Smooth muscle cell (in vitro differentiated cells): ENCODE results near the gene PIWIL4. TPM values are rescaled to one million over a fixed set of nuclear protein-coding genes. Genes with fewer than 3 reads are reported as not detected.

Experiments
- DNase-seq: peaks from one replicate; lab custom pipeline; 2025; ENCODE audit not compliant: unreplicated experiment; lab: John Stamatoyannopoulos, UW
- H2AFZ ChIP-seq: fragments of 200-600 bp; sonication (generic); 2 replicates; pipeline ENCODE4 v1.6.0; 2016; ENCODE audit warnings: antibody characterized with exemption, low read depth, mild to moderate bottlenecking
- H3F3A ChIP-seq: fragments of 200-600 bp; sonication (generic); 2 replicates; pipeline ENCODE4 v1.6.0; 2017; ENCODE audit warnings: antibody characterized with exemption, low read depth
- H3K27ac ChIP-seq: fragments of 200-600 bp; sonication (generic); 2 replicates; pipeline ENCODE4 v1.5.1; 2016; ENCODE audit warnings: low read depth, mild to moderate bottlenecking
- H3K27me3 ChIP-seq: fragments of 200-600 bp; sonication (generic); 2 replicates; pipeline ENCODE4 v1.6.1; 2016; ENCODE audit warnings: low read depth, mild to moderate bottlenecking
- H3K36me3 ChIP-seq: fragments of 200-600 bp; sonication (generic); 2 replicates; pipeline ENCODE4 v1.5.1; 2016; ENCODE audit warnings: low read depth
- H3K4me1 ChIP-seq: fragments of 200-600 bp; sonication (generic); 2 replicates; pipeline ENCODE4 v1.5.1; 2016; ENCODE audit warnings: low read depth
- H3K4me2 ChIP-seq: fragments of 200-600 bp; sonication (generic); 2 replicates; pipeline ENCODE4 v1.6.0; 2016; ENCODE audit warnings: mild to moderate bottlenecking
- H3K4me3 ChIP-seq: fragments of 200-600 bp; sonication (generic); 2 replicates; pipeline ENCODE4 v1.5.1; 2016; ENCODE audit warnings: mild to moderate bottlenecking
- H3K79me2 ChIP-seq: fragments of 200-600 bp; sonication (generic); 2 replicates; pipeline ENCODE4 v1.6.0; 2016; ENCODE audit warnings: low read depth, mild to moderate bottlenecking
- H3K9ac ChIP-seq: fragments of 200-600 bp; sonication (generic); 2 replicates; pipeline ENCODE4 v1.6.0; 2016; ENCODE audit warnings: low read depth
- H3K9me3 ChIP-seq: fragments of 200-600 bp; sonication (generic); replicated peaks from 2 replicates; pipeline ENCODE4 v1.5.1; 2016; ENCODE audit warnings: low read depth
- H4K20me1 ChIP-seq: fragments of 200-600 bp; sonication (generic); 2 replicates; pipeline ENCODE4 v1.6.0; 2016; ENCODE audit warnings: low read depth
- CTCF ChIP-seq: fragments of 200-600 bp; sonication (generic); IDR thresholded peaks from 2 replicates; pipeline ENCODE4 v1.5.1; 2017; ENCODE audit warnings: borderline replicate concordance, mild to moderate bottlenecking, antibody characterized with exemption; ENCODE audit not compliant: insufficient read depth, poor library complexity, severe bottlenecking
- WGBS: methylation state at CpG from one replicate; pipeline ENCODE4 v1.1.7; 2016; ENCODE audit warnings: low lambda C conversion rate; 5-methylcytosine and 5-hydroxymethylcytosine counted together
- polyA plus RNA-seq: library from polyadenylated mRNA; unstranded; fragments of >200 nt; fragmentation: Nextera tagmentation; extraction: Ambion mirVana; gene quantifications from 2 replicates; pipeline ENCODE4 v1.2.1, GENCODE V29; 2016
- total RNA-seq: library from RNA; depleted of rRNA; stranded (reverse); fragments of >200 nt; gene quantifications from 2 replicates; pipeline ENCODE4 v1.2.3, GENCODE V29; 2014

PIWIL4 gene
- total and polyA plus RNA-seq, 2 experiments from 2014 or later: 0.88 to 3.1 TPM

GRCh38 chr11:94577841-94578240, 10.7 kb downstream of the PIWIL4 start:
- Histone ChIP-seq H2AFZ (no peak overlapping the region), H3K9me3 (no peaks in the 10 kb centered on the region), H3K4me3 (no peak overlapping the region), H3K4me2 (no peak overlapping the region), H3K27me3 (no peaks in the 10 kb centered on the region), H3K36me3 (no peaks in the 10 kb centered on the region), H3K27ac (no peak overlapping the region), H3K79me2 (no peaks in the 10 kb centered on the region), H3K4me1 (peaks cover 4% of the 10 kb centered on the region), H3F3A (no peaks in the 10 kb centered on the region), H4K20me1 (no peaks in the 10 kb centered on the region), H3K9ac (no peak overlapping the region)
- WGBS: 98% methylated on average over 3 of the region's 3 CpGs
- DNase-seq: no peak
- no peak for TF ChIP-seq CTCF

GRCh38 chr11:94581926-94582325, 14.8 kb downstream of the PIWIL4 start:
- no peaks in the 10 kb centered on the region for H4K20me1 ChIP-seq
- peaks cover 11% of the 10 kb centered on the region for H3K4me1 ChIP-seq
- H2AFZ ChIP-seq: no peak overlapping the region
- no peaks in the 10 kb centered on the region for H3K27me3 ChIP-seq
- no peaks in the 10 kb centered on the region for H3F3A ChIP-seq
- TF ChIP-seq CTCF: no peak
- H3K4me2 ChIP-seq: no peak overlapping the region
- no peak for DNase-seq
- no peaks in the 10 kb centered on the region for H3K9me3 ChIP-seq
- WGBS: 100% methylated on average over 1 of the region's 1 CpG
- H3K9ac ChIP-seq: no peak overlapping the region
- H3K4me3 ChIP-seq: no peak overlapping the region
- H3K27ac ChIP-seq: no peak overlapping the region
- no peaks in the 10 kb centered on the region for H3K79me2 ChIP-seq
- H3K36me3 ChIP-seq: no peaks in the 10 kb centered on the region

GRCh38 chr11:94583213-94583865, 16.2 kb downstream of the PIWIL4 start:
- Histone ChIP-seq H3K79me2 (no peaks in the 10 kb centered on the region), H3K4me1 (peaks cover 11% of the 10 kb centered on the region), H2AFZ (no peak overlapping the region), H3K9me3 (no peaks in the 10 kb centered on the region), H3K4me3 (no peak overlapping the region), H3K36me3 (no peaks in the 10 kb centered on the region), H3F3A (no peaks in the 10 kb centered on the region), H4K20me1 (no peaks in the 10 kb centered on the region), H3K27ac (no peak overlapping the region), H3K4me2 (no peak overlapping the region), H3K9ac (no peak overlapping the region), H3K27me3 (no peaks in the 10 kb centered on the region)
- no peak for DNase-seq
- no peak for TF ChIP-seq CTCF
- 83% methylated on average over 4 of the region's 4 CpGs for WGBS
